ENCODE data around the gene REV3L. TPM values are rescaled to one million over a fixed set of nuclear protein-coding genes. Genes with fewer than 3 reads are reported as not detected.
"Not testable (repeated sequence)": the region's sequence is repeated elsewhere in the genome, so short reads cannot be mapped to it uniquely, and the experiment has no call there.

REV3L gene
- polyA plus RNA-seq, 1 of the 3 experiments (the other 2 are of a cell fraction), result 7.3 TPM

DNA sequence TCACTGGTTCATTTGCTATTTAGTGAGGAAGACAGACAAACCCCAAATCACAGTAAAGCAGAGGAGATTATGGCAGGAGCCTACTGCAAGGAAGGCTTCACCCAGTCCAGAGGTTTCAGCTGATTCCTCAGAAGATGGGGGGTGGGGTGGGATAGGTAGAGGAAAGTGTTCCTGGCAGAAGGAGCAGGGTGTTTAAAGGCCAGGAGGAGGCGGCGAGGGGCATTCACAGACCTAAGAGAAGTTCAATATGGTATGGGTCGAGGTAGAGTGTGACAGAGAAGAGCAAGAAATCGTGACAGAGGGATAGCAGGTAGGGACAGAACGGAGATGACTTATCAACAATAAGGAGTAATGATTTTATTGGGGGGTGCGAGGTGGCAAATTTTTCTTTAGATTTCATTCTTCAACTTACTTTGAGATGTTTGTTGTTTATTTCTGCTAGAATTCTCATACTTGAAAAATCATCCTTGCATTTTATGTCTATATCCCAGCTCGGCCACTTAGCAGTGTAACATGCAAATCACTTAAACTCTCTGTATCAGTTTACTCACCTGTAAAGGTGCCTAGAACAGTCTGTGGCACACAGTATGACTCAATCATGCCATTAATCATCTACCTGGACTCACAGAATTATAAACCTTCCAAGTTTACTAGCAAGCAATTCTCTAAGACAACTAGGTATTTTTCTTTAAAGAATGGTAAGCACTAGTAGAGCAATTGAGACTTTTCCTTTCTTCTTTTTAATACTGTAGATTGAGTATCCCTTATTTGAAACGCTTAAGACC, 176.7 kb downstream of the REV3L start:
- H3K9me3 ChIP-seq, result no peaks in the 10 kb centered on the region
- H3K9me2 ChIP-seq, result no peaks in the 10 kb centered on the region
- ChIA-PET POLR2A (no interaction called here), CTCF (interaction anchor here (0.6 kb wide), 1 partner anchor 625 kb away, joined by 3 read pairs; no protein-coding TSS in a partner anchor)
- no peak overlapping the region for H3K27ac ChIP-seq (ENCODE audit: low read depth in 2 of 2, low read length in 1 of 2)
- no peak overlapping the region for H2AFZ ChIP-seq (ENCODE audit: low read depth)
- TF ChIP-seq MAX (IDR thresholded peaks at IDR 0.05; ENCODE audit: low read depth) (no peak), CHD2 (IDR thresholded peaks at IDR 0.05; ENCODE audit: low read length, partially characterized antibody) (no peak), RXRA (IDR thresholded peaks at IDR 0.05; ENCODE audit: borderline replicate concordance, low read depth) (no peak), GABPA (IDR thresholded peaks at IDR 0.05; ENCODE audit: low read depth) (no peak)
- 97% methylated on average over 8 of the region's 8 CpGs for WGBS (ENCODE audit: low lambda C conversion rate)
- H3K9ac ChIP-seq, result no peak overlapping the region
- H3K36me3 ChIP-seq (replicated peaks in 1 of 2; ENCODE audit: control insufficient read depth in 1 of 2, insufficient read depth in 2 of 2, low read length in 1 of 2), result peaks cover 55 to 58% of the 10 kb centered on the region in 2 experiments
- H3K27me3 ChIP-seq (ENCODE audit: insufficient read depth), result no peaks in the 10 kb centered on the region
- no peaks in the 10 kb centered on the region for H4K20me1 ChIP-seq (ENCODE audit: insufficient read depth)
- no peak for DNase-seq
- H3F3A ChIP-seq (replicated peaks; ENCODE audit: insufficient read depth), result no peaks in the 10 kb centered on the region
- H3K4me2 ChIP-seq, result no peak overlapping the region
- H3K4me1 ChIP-seq (ENCODE audit: control insufficient read depth in 1 of 2, insufficient read depth in 2 of 2, low read depth in 1 of 2, low read length in 1 of 2), result no peaks in the 10 kb centered on the region
- H3K4me3 ChIP-seq (ENCODE audit: low read depth in 2 of 2, low read length in 1 of 2), result no peak overlapping the region
- H3K79me2 ChIP-seq (ENCODE audit: insufficient read depth), result no peaks in the 10 kb centered on the region

- H3K27me3 ChIP-seq (ENCODE audit: insufficient read depth), result no peaks in the 10 kb centered on the region
- TF ChIP-seq FOSL2 (IDR thresholded peaks at IDR 0.05; ENCODE audit: borderline replicate concordance, low read depth) (no peak), GABPA (IDR thresholded peaks at IDR 0.05; ENCODE audit: low read depth) (no peak)
- H3K9me3 ChIP-seq, result no peaks in the 10 kb centered on the region
- no peaks in the 10 kb centered on the region for H3K79me2 ChIP-seq (ENCODE audit: insufficient read depth)
- H4K20me1 ChIP-seq (ENCODE audit: insufficient read depth), result no peaks in the 10 kb centered on the region
- ChIA-PET POLR2A (no interaction called here), CTCF (interaction anchor here (0.6 kb wide), 1 partner anchor 40 kb away, joined by 3 read pairs; no protein-coding TSS in a partner anchor)
- 65% methylated on average over 2 of the region's 2 CpGs for WGBS (ENCODE audit: low lambda C conversion rate)
- H3K9ac ChIP-seq, result no peak overlapping the region
- H3K36me3 ChIP-seq (replicated peaks in 1 of 2; ENCODE audit: control insufficient read depth in 1 of 2, insufficient read depth in 2 of 2, low read length in 1 of 2), result peaks cover 44 to 52% of the 10 kb centered on the region in 2 experiments
- no peak for DNase-seq
- no peaks in the 10 kb centered on the region for H3K9me2 ChIP-seq
- H2AFZ ChIP-seq (ENCODE audit: low read depth), result no peak overlapping the region
- H3K27ac ChIP-seq (ENCODE audit: low read depth in 2 of 2, low read length in 1 of 2), result no peak overlapping the region
- H3K4me1 ChIP-seq (ENCODE audit: control insufficient read depth in 1 of 2, insufficient read depth in 2 of 2, low read depth in 1 of 2, low read length in 1 of 2), result no peaks in the 10 kb centered on the region
- no peak overlapping the region for H3K4me3 ChIP-seq (ENCODE audit: low read depth in 2 of 2, low read length in 1 of 2)
- peaks cover 8% of the 10 kb centered on the region for H3F3A ChIP-seq (replicated peaks; ENCODE audit: insufficient read depth)
- H3K4me2 ChIP-seq, result no peak overlapping the region
Observed at GRCh38 chr6:111301946-111302345, 181.1 kb downstream of the REV3L start.

DNA sequence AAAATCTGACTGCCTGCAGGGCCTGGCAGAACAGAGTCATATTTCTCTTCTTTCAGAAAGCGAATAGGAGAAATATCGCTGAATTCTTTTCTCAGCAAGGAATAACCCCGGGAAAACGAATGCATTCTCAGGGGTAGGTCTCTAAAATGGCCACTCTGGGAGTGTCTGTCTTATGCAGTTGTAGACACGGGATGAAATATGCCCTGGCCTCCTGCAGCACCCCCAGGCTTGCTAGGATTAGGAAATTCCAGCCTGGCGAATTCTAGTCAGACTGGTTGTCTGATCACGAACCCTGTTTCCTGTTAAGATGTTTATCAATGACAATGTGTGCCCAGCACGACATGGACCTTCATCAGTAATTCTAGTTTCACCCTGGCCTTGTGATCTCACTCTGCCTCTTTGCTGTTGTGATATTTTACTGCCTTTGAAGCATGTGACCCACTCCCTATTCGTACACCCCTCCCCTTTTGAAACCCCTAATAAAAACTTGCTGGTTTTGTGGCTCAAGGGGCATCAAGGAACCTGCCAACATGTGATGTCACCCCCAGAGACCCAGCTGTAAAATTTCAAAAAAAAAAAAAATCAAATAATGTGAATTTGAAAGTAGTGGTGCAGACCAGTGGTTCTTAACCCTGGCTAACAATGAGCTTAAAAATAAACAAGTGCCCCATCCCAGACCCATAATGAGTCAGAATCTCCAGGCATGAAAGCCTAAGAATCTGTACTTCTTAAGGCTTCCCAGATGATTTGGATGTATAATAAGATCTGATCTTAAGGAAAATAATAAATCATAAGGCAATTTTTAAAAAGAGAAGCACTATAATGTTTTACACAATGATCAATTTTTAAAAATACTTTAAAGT, 181.8 kb downstream of the REV3L start:
- DNase-seq; H3K27ac ChIP-seq (ENCODE audit: low read depth in 2 of 2, low read length in 1 of 2); H3K9me3 ChIP-seq; H4K20me1 ChIP-seq (ENCODE audit: insufficient read depth); H3K27me3 ChIP-seq (ENCODE audit: insufficient read depth); H3K4me2 ChIP-seq; H3K79me2 ChIP-seq (ENCODE audit: insufficient read depth); H3K9me2 ChIP-seq; H3K4me3 ChIP-seq (ENCODE audit: low read depth in 2 of 2, low read length in 1 of 2); H3F3A ChIP-seq (replicated peaks; ENCODE audit: insufficient read depth); H3K9ac ChIP-seq; H2AFZ ChIP-seq (ENCODE audit: low read depth); POLR2A ChIA-PET; H3K4me1 ChIP-seq (ENCODE audit: control insufficient read depth in 1 of 2, insufficient read depth in 2 of 2, low read depth in 1 of 2, low read length in 1 of 2): not testable (repeated sequence)
- 84% methylated on average over 9 of the region's 9 CpGs for WGBS (ENCODE audit: low lambda C conversion rate)
- H3K36me3 ChIP-seq (replicated peaks in 1 of 2; ENCODE audit: control insufficient read depth in 1 of 2, insufficient read depth in 2 of 2, low read length in 1 of 2), result peaks cover 36 to 45% of the 10 kb centered on the region in 2 experiments
- CTCF ChIA-PET, result interaction anchor here (0.6 kb wide), 1 partner anchor 39 kb away, joined by 3 read pairs; no protein-coding TSS in a partner anchor
